Keratinocyte (primary cell): ENCODE results near the gene CHCHD2.

ENCODE experiments used
- CTCF ChIP-seq, 3 experiments: IDR thresholded peaks in 1 of 3; conservative IDR thresholded peaks in 1 of 3; optimal IDR thresholded peaks in 1 of 3; 2 replicates in 2 of 3; 3 replicates in 1 of 3; pipeline versions ENCODE3 to v1.5.1; 2011; ENCODE audit warnings: low read length in 3 of 3, mild to moderate bottlenecking in 3 of 3, moderate library complexity in 2 of 3, control low read depth in 1 of 3, inconsistent platforms in 1 of 3; ENCODE audit not compliant: insufficient read depth in 2 of 3; ENCODE audit errors: extremely low read depth in 1 of 3
- EZH2 ChIP-seq: IDR thresholded peaks from one replicate; pipeline ENCODE4 v1.6.1; 2012; ENCODE audit warnings: inconsistent platforms, mild to moderate bottlenecking, low read length, moderate library complexity

GRCh38 chr7:56125831-56126230, 19.6 kb upstream of the CHCHD2 start:
- no peak for TF ChIP-seq CTCF (optimal IDR thresholded peaks at IDR 0.05 in 1 of 3, IDR thresholded peaks at IDR 0.05 in 1 of 3, conservative IDR thresholded peaks at IDR 0.05 in 1 of 3; ENCODE audit: extremely low read depth in 1 of 3, insufficient read depth in 2 of 3, low read length in 3 of 3)
- no peak for TF ChIP-seq EZH2
